ENCODE data around the gene NPIPB8.
"Not testable (repeated sequence)": the region's sequence is repeated elsewhere in the genome, so short reads cannot be mapped to it uniquely, and the experiment has no call there.

Gene NPIPB8

DNA sequence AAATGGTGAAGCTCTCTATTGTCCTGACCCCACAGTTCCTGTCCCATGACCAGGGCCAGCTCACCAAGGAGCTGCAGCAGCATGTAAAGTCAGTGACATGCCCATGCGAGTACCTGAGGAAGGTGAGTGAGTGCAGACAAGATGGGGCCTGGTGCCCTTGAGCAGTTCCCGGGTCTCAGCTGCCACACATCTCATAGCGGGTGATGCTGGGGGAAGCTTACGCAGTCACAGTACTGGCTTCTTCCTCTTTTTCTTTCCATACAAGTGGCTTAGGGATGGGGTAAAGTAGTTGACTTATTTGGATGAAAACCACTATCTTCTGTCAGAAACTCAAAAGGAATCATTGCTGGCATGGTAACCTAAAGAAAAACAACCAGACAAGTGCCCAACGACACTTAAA lies 494 bp downstream of the NPIPB8 start:
- H3K4me2 ChIP-seq (ENCODE audit: insufficient read depth, low read length, poor library complexity, severe bottlenecking); H2BK12ac ChIP-seq (ENCODE audit: low read length); H2BK120ac ChIP-seq (ENCODE audit: low read depth, low read length); H3K4me1 ChIP-seq (ENCODE audit: control insufficient read depth in 2 of 2, insufficient read depth in 1 of 2, low read depth in 1 of 2, low read length in 2 of 2); H2AK5ac ChIP-seq (ENCODE audit: low read depth, low read length); H2BK15ac ChIP-seq (ENCODE audit: low read length); H3K14ac ChIP-seq (ENCODE audit: low read length); H4K91ac ChIP-seq (ENCODE audit: low read depth, low read length, poor library complexity); H3K36me3 ChIP-seq (replicated peaks in 1 of 2; ENCODE audit: control insufficient read depth in 2 of 2, insufficient read depth in 2 of 2, low read length in 2 of 2); H3K23ac ChIP-seq (ENCODE audit: low read depth, low read length, poor library complexity); H2BK5ac ChIP-seq (ENCODE audit: low read length); H2AFZ ChIP-seq (ENCODE audit: low read length); H3K79me1 ChIP-seq (ENCODE audit: low read depth, low read length); H3K4ac ChIP-seq (ENCODE audit: low read length); H3K4me3 ChIP-seq (ENCODE audit: low read length in 2 of 2); H3K18ac ChIP-seq (ENCODE audit: low read length); DNase-seq (ENCODE audit: low spot score); H3K9ac ChIP-seq (ENCODE audit: low read depth, low read length, poor library complexity); H3K27me3 ChIP-seq (ENCODE audit: control insufficient read depth in 3 of 3, insufficient read depth in 3 of 3, low read depth in 1 of 3, low read length in 3 of 3); H4K8ac ChIP-seq (ENCODE audit: low read depth, low read length); H3K27ac ChIP-seq (replicated peaks; ENCODE audit: low read length); H3K9me3 ChIP-seq (replicated peaks in 1 of 2; ENCODE audit: control insufficient read depth in 2 of 2, insufficient read depth in 1 of 2, low read depth in 1 of 2, low read length in 2 of 2): not testable (repeated sequence)
- WGBS, 2 donors (ENCODE audit: extremely low coverage in 2 of 2, insufficient read length in 2 of 2, insufficient replicate concordance in 1 of 2): no CpG with 5 or more reads among the region's 5 CpGs

DNA sequence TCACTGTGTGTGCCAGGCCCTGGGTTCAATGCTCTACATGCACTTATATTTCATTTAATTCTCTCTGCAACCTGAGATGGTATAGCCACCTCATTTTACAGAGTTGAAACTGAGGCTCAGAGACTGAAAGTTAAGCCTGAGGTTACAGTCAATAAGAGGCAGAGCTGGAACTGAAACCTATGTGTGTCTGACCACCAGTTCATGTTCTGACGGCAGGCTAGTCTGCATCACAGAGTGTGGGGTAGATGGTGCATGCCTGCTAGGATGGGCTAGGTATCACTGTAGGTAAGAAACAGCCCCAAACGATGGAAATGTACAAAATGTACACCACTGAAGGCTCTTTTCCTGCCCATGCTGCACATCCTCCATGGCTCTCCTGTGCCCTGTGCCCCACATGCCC lies 2.1 kb downstream of the NPIPB8 start:
- not testable (repeated sequence) for H2BK5ac ChIP-seq (ENCODE audit: low read length); H4K8ac ChIP-seq (ENCODE audit: low read depth, low read length); H2BK120ac ChIP-seq (ENCODE audit: low read depth, low read length); H3K27me3 ChIP-seq (ENCODE audit: control insufficient read depth in 3 of 3, insufficient read depth in 3 of 3, low read depth in 1 of 3, low read length in 3 of 3); H3K4me1 ChIP-seq (ENCODE audit: control insufficient read depth in 2 of 2, insufficient read depth in 1 of 2, low read depth in 1 of 2, low read length in 2 of 2); H3K9ac ChIP-seq (ENCODE audit: low read depth, low read length, poor library complexity); H3K23ac ChIP-seq (ENCODE audit: low read depth, low read length, poor library complexity); H3K14ac ChIP-seq (ENCODE audit: low read length); H3K27ac ChIP-seq (replicated peaks; ENCODE audit: low read length); H3K18ac ChIP-seq (ENCODE audit: low read length); H2BK12ac ChIP-seq (ENCODE audit: low read length); H3K4me3 ChIP-seq (ENCODE audit: low read length in 2 of 2); H3K36me3 ChIP-seq (replicated peaks in 1 of 2; ENCODE audit: control insufficient read depth in 2 of 2, insufficient read depth in 2 of 2, low read length in 2 of 2); DNase-seq (ENCODE audit: low spot score); H3K4ac ChIP-seq (ENCODE audit: low read length); H2AK5ac ChIP-seq (ENCODE audit: low read depth, low read length); H3K9me3 ChIP-seq (replicated peaks in 1 of 2; ENCODE audit: control insufficient read depth in 2 of 2, insufficient read depth in 1 of 2, low read depth in 1 of 2, low read length in 2 of 2); H2AFZ ChIP-seq (ENCODE audit: low read length); H3K4me2 ChIP-seq (ENCODE audit: insufficient read depth, low read length, poor library complexity, severe bottlenecking); H3K79me1 ChIP-seq (ENCODE audit: low read depth, low read length); H4K91ac ChIP-seq (ENCODE audit: low read depth, low read length, poor library complexity); H2BK15ac ChIP-seq (ENCODE audit: low read length)
- no CpG with 5 or more reads among the region's 2 CpGs for WGBS, 2 donors (ENCODE audit: extremely low coverage in 2 of 2, insufficient read length in 2 of 2, insufficient replicate concordance in 1 of 2)

DNA sequence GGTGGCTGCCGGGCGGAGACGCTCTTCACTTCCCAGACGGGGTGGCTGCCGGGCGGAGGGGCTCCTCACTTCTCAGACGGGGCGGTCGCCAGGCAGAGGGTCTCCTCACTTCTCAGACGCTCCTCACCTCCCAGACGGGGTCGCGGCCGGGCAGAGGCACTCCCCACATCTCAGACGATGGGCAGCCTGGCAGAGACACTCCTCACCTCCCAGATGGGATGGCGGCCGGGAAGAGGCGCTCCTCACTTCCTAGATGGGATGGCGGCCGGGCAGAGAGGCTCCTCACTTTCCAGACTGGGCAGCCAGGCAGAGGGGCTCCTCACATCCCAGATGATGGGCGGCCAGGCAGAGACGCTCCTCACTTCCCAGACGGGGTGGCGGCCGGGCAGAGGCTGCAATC lies 28.4 kb downstream of the NPIPB8 start:
- not testable (repeated sequence) for H3K14ac ChIP-seq (ENCODE audit: low read length); H3K36me3 ChIP-seq (replicated peaks in 1 of 2; ENCODE audit: control insufficient read depth in 2 of 2, insufficient read depth in 2 of 2, low read length in 2 of 2); H3K9ac ChIP-seq (ENCODE audit: low read depth, low read length, poor library complexity); H2AFZ ChIP-seq (ENCODE audit: low read length); H3K27ac ChIP-seq (replicated peaks; ENCODE audit: low read length); H3K4me1 ChIP-seq (ENCODE audit: control insufficient read depth in 2 of 2, insufficient read depth in 1 of 2, low read depth in 1 of 2, low read length in 2 of 2); H4K8ac ChIP-seq (ENCODE audit: low read depth, low read length); H4K91ac ChIP-seq (ENCODE audit: low read depth, low read length, poor library complexity); H3K9me3 ChIP-seq (replicated peaks in 1 of 2; ENCODE audit: control insufficient read depth in 2 of 2, insufficient read depth in 1 of 2, low read depth in 1 of 2, low read length in 2 of 2); H2BK12ac ChIP-seq (ENCODE audit: low read length); H2AK5ac ChIP-seq (ENCODE audit: low read depth, low read length); DNase-seq (ENCODE audit: low spot score); H2BK15ac ChIP-seq (ENCODE audit: low read length); H3K79me1 ChIP-seq (ENCODE audit: low read depth, low read length); H3K18ac ChIP-seq (ENCODE audit: low read length); H3K4me2 ChIP-seq (ENCODE audit: insufficient read depth, low read length, poor library complexity, severe bottlenecking); H3K4me3 ChIP-seq (ENCODE audit: low read length in 2 of 2); H3K23ac ChIP-seq (ENCODE audit: low read depth, low read length, poor library complexity); H2BK120ac ChIP-seq (ENCODE audit: low read depth, low read length); H3K27me3 ChIP-seq (ENCODE audit: control insufficient read depth in 3 of 3, insufficient read depth in 3 of 3, low read depth in 1 of 3, low read length in 3 of 3); H3K4ac ChIP-seq (ENCODE audit: low read length); H2BK5ac ChIP-seq (ENCODE audit: low read length)
- no CpG with 5 or more reads among the region's 25 CpGs for WGBS, 2 donors (ENCODE audit: extremely low coverage in 2 of 2, insufficient read length in 2 of 2, insufficient replicate concordance in 1 of 2)

DNA sequence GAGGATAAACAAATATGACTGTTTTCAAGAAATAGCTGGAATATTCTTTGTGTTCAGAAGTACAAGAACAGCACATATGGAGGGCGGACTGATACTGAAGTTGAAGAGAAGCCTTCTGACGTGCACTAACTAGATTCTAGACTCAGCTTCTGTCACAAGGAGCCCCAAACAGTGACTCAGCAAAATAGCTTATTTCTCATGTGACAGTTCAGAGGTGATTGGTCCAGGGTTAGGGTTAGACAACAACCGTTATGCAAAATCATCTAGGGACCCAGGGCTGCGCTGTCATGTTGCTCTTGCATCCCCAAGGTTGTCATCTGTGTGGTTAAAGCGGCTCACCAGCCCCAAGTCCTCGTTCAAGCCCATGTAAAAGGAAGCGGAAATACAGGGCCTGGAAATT lies 29.6 kb downstream of the NPIPB8 start:
- not testable (repeated sequence) for H2BK120ac ChIP-seq (ENCODE audit: low read depth, low read length); H3K4me2 ChIP-seq (ENCODE audit: insufficient read depth, low read length, poor library complexity, severe bottlenecking); H3K23ac ChIP-seq (ENCODE audit: low read depth, low read length, poor library complexity); H3K4me1 ChIP-seq (ENCODE audit: control insufficient read depth in 2 of 2, insufficient read depth in 1 of 2, low read depth in 1 of 2, low read length in 2 of 2); H3K36me3 ChIP-seq (replicated peaks in 1 of 2; ENCODE audit: control insufficient read depth in 2 of 2, insufficient read depth in 2 of 2, low read length in 2 of 2); H3K4me3 ChIP-seq (ENCODE audit: low read length in 2 of 2); H3K14ac ChIP-seq (ENCODE audit: low read length); H4K91ac ChIP-seq (ENCODE audit: low read depth, low read length, poor library complexity); DNase-seq (ENCODE audit: low spot score); H2AFZ ChIP-seq (ENCODE audit: low read length); H3K18ac ChIP-seq (ENCODE audit: low read length); H3K9ac ChIP-seq (ENCODE audit: low read depth, low read length, poor library complexity); H3K27me3 ChIP-seq (ENCODE audit: control insufficient read depth in 3 of 3, insufficient read depth in 3 of 3, low read depth in 1 of 3, low read length in 3 of 3); H3K4ac ChIP-seq (ENCODE audit: low read length); H2BK5ac ChIP-seq (ENCODE audit: low read length); H2BK15ac ChIP-seq (ENCODE audit: low read length); H3K9me3 ChIP-seq (replicated peaks in 1 of 2; ENCODE audit: control insufficient read depth in 2 of 2, insufficient read depth in 1 of 2, low read depth in 1 of 2, low read length in 2 of 2); H3K79me1 ChIP-seq (ENCODE audit: low read depth, low read length); H4K8ac ChIP-seq (ENCODE audit: low read depth, low read length); H2BK12ac ChIP-seq (ENCODE audit: low read length); H3K27ac ChIP-seq (replicated peaks; ENCODE audit: low read length); H2AK5ac ChIP-seq (ENCODE audit: low read depth, low read length)
- WGBS, 2 donors (ENCODE audit: extremely low coverage in 2 of 2, insufficient read length in 2 of 2, insufficient replicate concordance in 1 of 2): no CpG with 5 or more reads among the region's 7 CpGs
